ENCODE data around the gene CFAP69.

Gene CFAP69

GRCh38 chr7:90244909-90245851 is at the start of gene CFAP69:
CFAP69 (plus strand) TSS chr7:90245174; CDS start chr7:90245425, 251 bp downstream.
- H3K4me3 ChIP-seq (ENCODE audit: low read length) = peak within 1 kb of the TSS; percentile 97
- H3K4me1 ChIP-seq (ENCODE audit: control insufficient read depth, insufficient read depth, low read length) = peaks cover 9% of the 10 kb centered on the region
- peak within 1 kb of the TSS; percentile 61 for H3K9ac ChIP-seq (ENCODE audit: low read length)
- H3K27me3 ChIP-seq (ENCODE audit: control insufficient read depth, insufficient read depth, low read length) = peaks cover 2% of the 10 kb centered on the region
- H3K36me3 ChIP-seq (ENCODE audit: control insufficient read depth, insufficient read depth, low read length) = no peaks in the 10 kb centered on the region
- peak within 1 kb of the TSS; percentile 7 for H3K27ac ChIP-seq (ENCODE audit: low read depth, low read length)

GRCh38 chr7:90201500-90202195 is 43.3 kb upstream of the CFAP69 start:
- Histone ChIP-seq H3K36me3 (ENCODE audit: control insufficient read depth, insufficient read depth, low read length) (no peaks in the 10 kb centered on the region), H3K4me1 (ENCODE audit: control insufficient read depth, insufficient read depth, low read length) (no peaks in the 10 kb centered on the region), H3K4me3 (ENCODE audit: low read length) (no peak overlapping the region), H3K9ac (ENCODE audit: low read length) (no peak overlapping the region), H3K27me3 (ENCODE audit: control insufficient read depth, insufficient read depth, low read length) (no peaks in the 10 kb centered on the region), H3K27ac (ENCODE audit: low read depth, low read length) (no peak overlapping the region)

GRCh38 chr7:90207956-90208355 is 37.0 kb upstream of the CFAP69 start:
- Histone ChIP-seq H3K27ac (ENCODE audit: low read depth, low read length) (no peak overlapping the region), H3K36me3 (ENCODE audit: control insufficient read depth, insufficient read depth, low read length) (no peaks in the 10 kb centered on the region), H3K9ac (ENCODE audit: low read length) (no peak overlapping the region), H3K4me3 (ENCODE audit: low read length) (no peak overlapping the region), H3K27me3 (ENCODE audit: control insufficient read depth, insufficient read depth, low read length) (no peaks in the 10 kb centered on the region), H3K4me1 (ENCODE audit: control insufficient read depth, insufficient read depth, low read length) (no peaks in the 10 kb centered on the region)

- Histone ChIP-seq H3K4me3 (ENCODE audit: low read length) (no peak overlapping the region), H3K27me3 (ENCODE audit: control insufficient read depth, insufficient read depth, low read length) (no peaks in the 10 kb centered on the region), H3K27ac (ENCODE audit: low read depth, low read length) (no peak overlapping the region), H3K9ac (ENCODE audit: low read length) (no peak overlapping the region), H3K4me1 (ENCODE audit: control insufficient read depth, insufficient read depth, low read length) (no peaks in the 10 kb centered on the region), H3K36me3 (ENCODE audit: control insufficient read depth, insufficient read depth, low read length) (no peaks in the 10 kb centered on the region)
Measured at GRCh38 chr7:90209776-90210175, 35.2 kb upstream of the CFAP69 start.

- no peaks in the 10 kb centered on the region for H3K36me3 ChIP-seq (ENCODE audit: control insufficient read depth, insufficient read depth, low read length)
- H3K27me3 ChIP-seq (ENCODE audit: control insufficient read depth, insufficient read depth, low read length) = no peaks in the 10 kb centered on the region
- no peaks in the 10 kb centered on the region for H3K4me1 ChIP-seq (ENCODE audit: control insufficient read depth, insufficient read depth, low read length)
- no peak overlapping the region for H3K4me3 ChIP-seq (ENCODE audit: low read length)
- no peak overlapping the region for H3K9ac ChIP-seq (ENCODE audit: low read length)
- H3K27ac ChIP-seq (ENCODE audit: low read depth, low read length) = peak overlapping the region; percentile 76
Measured at GRCh38 chr7:90210475-90210874, 34.5 kb upstream of the CFAP69 start.

GRCh38 chr7:90210981-90211380 is 34.0 kb upstream of the CFAP69 start:
- H3K4me1 ChIP-seq (ENCODE audit: control insufficient read depth, insufficient read depth, low read length) = no peaks in the 10 kb centered on the region

GRCh38 chr7:90211391-90212148 is 33.4 kb upstream of the CFAP69 start, which contains the start of gene STEAP2:
STEAP2 (plus strand) TSS chr7:90211740; CDS start chr7:90225083, 13,343 bp downstream.
- Histone ChIP-seq H3K27me3 (ENCODE audit: control insufficient read depth, insufficient read depth, low read length) (no peaks in the 10 kb centered on the region), H3K9ac (ENCODE audit: low read length) (peak within 1 kb of the TSS; percentile 45), H3K4me1 (ENCODE audit: control insufficient read depth, insufficient read depth, low read length) (no peaks in the 10 kb centered on the region), H3K4me3 (ENCODE audit: low read length) (peak within 1 kb of the TSS; percentile 74), H3K36me3 (ENCODE audit: control insufficient read depth, insufficient read depth, low read length) (no peaks in the 10 kb centered on the region), H3K27ac (ENCODE audit: low read depth, low read length) (peak within 1 kb of the TSS; percentile 87)

More at GRCh38 chr7:90210981-90211380, 34.0 kb upstream of the CFAP69 start:
- H3K27ac ChIP-seq (ENCODE audit: low read depth, low read length) = peak overlapping the region; percentile 76
- H3K4me3 ChIP-seq (ENCODE audit: low read length) = peak overlapping the region; percentile 74
- H3K27me3 ChIP-seq (ENCODE audit: control insufficient read depth, insufficient read depth, low read length) = no peaks in the 10 kb centered on the region
- H3K9ac ChIP-seq (ENCODE audit: low read length) = peak overlapping the region; percentile 39
- H3K36me3 ChIP-seq (ENCODE audit: control insufficient read depth, insufficient read depth, low read length) = no peaks in the 10 kb centered on the region

- Histone ChIP-seq H3K27me3 (ENCODE audit: control insufficient read depth, insufficient read depth, low read length) (no peaks in the 10 kb centered on the region), H3K4me3 (ENCODE audit: low read length) (peak overlapping the region; percentile 74), H3K9ac (ENCODE audit: low read length) (peak overlapping the region; percentile 45), H3K4me1 (ENCODE audit: control insufficient read depth, insufficient read depth, low read length) (no peaks in the 10 kb centered on the region), H3K27ac (ENCODE audit: low read depth, low read length) (peak overlapping the region; percentile 87), H3K36me3 (ENCODE audit: control insufficient read depth, insufficient read depth, low read length) (no peaks in the 10 kb centered on the region)
Measured at GRCh38 chr7:90212149-90212495, 32.9 kb upstream of the CFAP69 start.

- no peaks in the 10 kb centered on the region for H3K27me3 ChIP-seq (ENCODE audit: control insufficient read depth, insufficient read depth, low read length)
- H3K27ac ChIP-seq (ENCODE audit: low read depth, low read length) = peak overlapping the region; percentile 13
- H3K36me3 ChIP-seq (ENCODE audit: control insufficient read depth, insufficient read depth, low read length) = no peaks in the 10 kb centered on the region
- no peak overlapping the region for H3K9ac ChIP-seq (ENCODE audit: low read length)
- no peaks in the 10 kb centered on the region for H3K4me1 ChIP-seq (ENCODE audit: control insufficient read depth, insufficient read depth, low read length)
- peak overlapping the region; percentile 9 for H3K4me3 ChIP-seq (ENCODE audit: low read length)
Measured at GRCh38 chr7:90213521-90213920, 31.5 kb upstream of the CFAP69 start.

GRCh38 chr7:90216080-90216674 is 28.8 kb upstream of the CFAP69 start:
- Histone ChIP-seq H3K36me3 (ENCODE audit: control insufficient read depth, insufficient read depth, low read length) (no peaks in the 10 kb centered on the region), H3K4me1 (ENCODE audit: control insufficient read depth, insufficient read depth, low read length) (no peaks in the 10 kb centered on the region), H3K27ac (ENCODE audit: low read depth, low read length) (no peak overlapping the region), H3K9ac (ENCODE audit: low read length) (no peak overlapping the region), H3K27me3 (ENCODE audit: control insufficient read depth, insufficient read depth, low read length) (no peaks in the 10 kb centered on the region), H3K4me3 (ENCODE audit: low read length) (no peak overlapping the region)

GRCh38 chr7:90216771-90217170 is 28.2 kb upstream of the CFAP69 start:
- no peaks in the 10 kb centered on the region for H3K27me3 ChIP-seq (ENCODE audit: control insufficient read depth, insufficient read depth, low read length)
- no peaks in the 10 kb centered on the region for H3K4me1 ChIP-seq (ENCODE audit: control insufficient read depth, insufficient read depth, low read length)
- no peak overlapping the region for H3K9ac ChIP-seq (ENCODE audit: low read length)
- no peaks in the 10 kb centered on the region for H3K36me3 ChIP-seq (ENCODE audit: control insufficient read depth, insufficient read depth, low read length)
- no peak overlapping the region for H3K4me3 ChIP-seq (ENCODE audit: low read length)
- no peak overlapping the region for H3K27ac ChIP-seq (ENCODE audit: low read depth, low read length)

- Histone ChIP-seq H3K4me1 (ENCODE audit: control insufficient read depth, insufficient read depth, low read length) (no peaks in the 10 kb centered on the region), H3K27ac (ENCODE audit: low read depth, low read length) (no peak overlapping the region), H3K9ac (ENCODE audit: low read length) (no peak overlapping the region), H3K4me3 (ENCODE audit: low read length) (no peak overlapping the region), H3K27me3 (ENCODE audit: control insufficient read depth, insufficient read depth, low read length) (no peaks in the 10 kb centered on the region), H3K36me3 (ENCODE audit: control insufficient read depth, insufficient read depth, low read length) (no peaks in the 10 kb centered on the region)
Measured at GRCh38 chr7:90222390-90222789, 22.6 kb upstream of the CFAP69 start.

Data from rectal smooth muscle tissue (tissue), 1 donor.